Activated T-helper 2 cell treated with anti-CD3 and anti-CD28 coated beads, Interferon-gamma antibody, Interleukin-2, Interleukin-4, amounts not matched to agents 10 μg/mL and 5 μg/mL and 100 μg/mL, durations not matched to agents 14 hours and 24 hours and 36 hours (primary cell): Measurements from ENCODE around the gene FANCI. TPM values are rescaled to one million over a fixed set of nuclear protein-coding genes. Genes with fewer than 3 reads are reported as not detected.

ENCODE experiments used
- DNase-seq: peaks from one replicate; pipeline ENCODE4 v3.0.0; 2021; ENCODE audit warnings: low spot score
- H3K27ac Mint-ChIP-seq: one replicate; pipeline ENCODE4 v1.8.0; 2021; ENCODE audit warnings: mixed read lengths
- H3K27me3 Mint-ChIP-seq: one replicate; pipeline ENCODE4 v1.8.0; 2021; ENCODE audit warnings: low read depth, mixed read lengths
- H3K36me3 Mint-ChIP-seq: one replicate; pipeline ENCODE4 v1.8.0; 2021; ENCODE audit warnings: low read depth, mixed read lengths
- H3K4me1 Mint-ChIP-seq: one replicate; pipeline ENCODE4 v1.8.0; 2021; ENCODE audit warnings: low read depth, mixed read lengths
- H3K4me3 Mint-ChIP-seq: one replicate; pipeline ENCODE4 v1.8.0; 2021; ENCODE audit warnings: low read depth, mild to moderate bottlenecking, moderate library complexity, mixed read lengths
- H3K9me3 Mint-ChIP-seq: one replicate; pipeline ENCODE4 v1.8.0; 2021; ENCODE audit warnings: mixed read lengths
- intact Hi-C: fragments of 100-400 bp; cut with micrococcal nuclease; formaldehyde crosslinking; loops from one replicate; pipeline ENCODE4 v1.15.1; 2023
- total RNA-seq: library from RNA; stranded (reverse); gene quantifications from 2 replicates; pipeline ENCODE4 v1.2.3, GENCODE V29; 2022

FANCI gene
- total RNA-seq, 1 donor from 2014 or later: 176 TPM

GRCh38 chr15:89345248-89345647, 101.5 kb downstream of the FANCI start:
- H3K27me3 Mint-ChIP-seq: peaks cover 15% of the 10 kb centered on the region
- H3K9me3 Mint-ChIP-seq: no peaks in the 10 kb centered on the region
- no peaks in the 10 kb centered on the region for H3K36me3 Mint-ChIP-seq
- no peak for DNase-seq
- H3K4me1 Mint-ChIP-seq: no peaks in the 10 kb centered on the region
- H3K4me3 Mint-ChIP-seq: no peak overlapping the region
- intact Hi-C loops: no loop called here
- H3K27ac Mint-ChIP-seq: no peak overlapping the region

- no peak overlapping the region for H3K4me3 Mint-ChIP-seq
- peaks cover 5% of the 10 kb centered on the region for H3K27me3 Mint-ChIP-seq
- H3K36me3 Mint-ChIP-seq: no peaks in the 10 kb centered on the region
- no peak overlapping the region for H3K27ac Mint-ChIP-seq
- DNase-seq: no peak
- no peaks in the 10 kb centered on the region for H3K9me3 Mint-ChIP-seq
- no peaks in the 10 kb centered on the region for H3K4me1 Mint-ChIP-seq
- intact Hi-C loops: no loop called here
Observed at GRCh38 chr15:89346516-89347231, 102.9 kb downstream of the FANCI start.

GRCh38 chr15:89349206-89349558, 105.4 kb downstream of the FANCI start:
- Mint-ChIP-seq H3K9me3 (no peaks in the 10 kb centered on the region), H3K27ac (no peak overlapping the region), H3K4me3 (no peak overlapping the region), H3K4me1 (no peaks in the 10 kb centered on the region), H3K27me3 (peaks cover 10% of the 10 kb centered on the region), H3K36me3 (no peaks in the 10 kb centered on the region)
- intact Hi-C loops: no loop called here
- no peak for DNase-seq

GRCh38 chr15:89352476-89352875, 108.7 kb downstream of the FANCI start:
- no peak for DNase-seq
- H3K9me3 Mint-ChIP-seq: no peaks in the 10 kb centered on the region
- no peak overlapping the region for H3K27ac Mint-ChIP-seq
- H3K27me3 Mint-ChIP-seq: peaks cover 28% of the 10 kb centered on the region
- intact Hi-C loops: no loop called here
- H3K4me1 Mint-ChIP-seq: no peaks in the 10 kb centered on the region
- no peak overlapping the region for H3K4me3 Mint-ChIP-seq
- no peaks in the 10 kb centered on the region for H3K36me3 Mint-ChIP-seq

- H3K4me3 Mint-ChIP-seq: no peak overlapping the region
- H3K4me1 Mint-ChIP-seq: peaks cover 5% of the 10 kb centered on the region
- no peaks in the 10 kb centered on the region for H3K36me3 Mint-ChIP-seq
- H3K27ac Mint-ChIP-seq: no peak overlapping the region
- DNase-seq: no peak
- no peaks in the 10 kb centered on the region for H3K9me3 Mint-ChIP-seq
- intact Hi-C loops: no loop called here
- peaks cover 39% of the 10 kb centered on the region for H3K27me3 Mint-ChIP-seq
Observed at GRCh38 chr15:89353991-89354390, 110.2 kb downstream of the FANCI start.

- Mint-ChIP-seq H3K9me3 (no peaks in the 10 kb centered on the region), H3K4me1 (peaks cover 5% of the 10 kb centered on the region), H3K36me3 (no peaks in the 10 kb centered on the region), H3K4me3 (no peak overlapping the region), H3K27ac (no peak overlapping the region), H3K27me3 (peaks cover 61% of the 10 kb centered on the region)
- intact Hi-C loops: no loop called here
- DNase-seq: no peak
Observed at GRCh38 chr15:89356634-89357298, 113.0 kb downstream of the FANCI start.

- Mint-ChIP-seq H3K9me3 (no peaks in the 10 kb centered on the region), H3K27ac (no peak overlapping the region), H3K4me3 (peak overlapping the region; percentile 77), H3K36me3 (no peaks in the 10 kb centered on the region), H3K27me3 (peaks cover 65% of the 10 kb centered on the region), H3K4me1 (peaks cover 5% of the 10 kb centered on the region)
- DNase-seq: no peak
- intact Hi-C loops: loop anchor here (1.0 kb wide), 1 partner anchor 114 kb away; no protein-coding TSS in a partner anchor
Observed at GRCh38 chr15:89358435-89358754, 114.6 kb downstream of the FANCI start.

GRCh38 chr15:89358755-89359439, 115.1 kb downstream of the FANCI start:
- H3K9me3 Mint-ChIP-seq: no peaks in the 10 kb centered on the region
- H3K4me3 Mint-ChIP-seq: peak overlapping the region; percentile 77
- intact Hi-C loops: loop anchor here (1.0 kb wide), 2 partner anchors 71 to 113 kb away; no protein-coding TSS in a partner anchor
- H3K27me3 Mint-ChIP-seq: peaks cover 69% of the 10 kb centered on the region
- no peak overlapping the region for H3K27ac Mint-ChIP-seq
- peak; percentile 80 for DNase-seq
- no peaks in the 10 kb centered on the region for H3K36me3 Mint-ChIP-seq
- peaks cover 5% of the 10 kb centered on the region for H3K4me1 Mint-ChIP-seq

GRCh38 chr15:89359471-89360293, 115.9 kb downstream of the FANCI start:
- Mint-ChIP-seq H3K27me3 (peaks cover 74% of the 10 kb centered on the region), H3K4me3 (no peak overlapping the region), H3K4me1 (peaks cover 5% of the 10 kb centered on the region), H3K36me3 (no peaks in the 10 kb centered on the region), H3K27ac (no peak overlapping the region), H3K9me3 (no peaks in the 10 kb centered on the region)
- intact Hi-C loops: loop anchor here (1.0 kb wide), 1 partner anchor 71 kb away; no protein-coding TSS in a partner anchor
- DNase-seq: no peak

- Mint-ChIP-seq H3K4me3 (no peak overlapping the region), H3K9me3 (no peaks in the 10 kb centered on the region), H3K36me3 (no peaks in the 10 kb centered on the region), H3K4me1 (peaks cover 5% of the 10 kb centered on the region), H3K27ac (no peak overlapping the region), H3K27me3 (peaks cover 77% of the 10 kb centered on the region)
- DNase-seq: no peak
- intact Hi-C loops: no loop called here
Observed at GRCh38 chr15:89360294-89360971, 116.7 kb downstream of the FANCI start.

- no peaks in the 10 kb centered on the region for H3K36me3 Mint-ChIP-seq
- H3K27ac Mint-ChIP-seq: no peak overlapping the region
- no peaks in the 10 kb centered on the region for H3K9me3 Mint-ChIP-seq
- no peak overlapping the region for H3K4me3 Mint-ChIP-seq
- intact Hi-C loops: no loop called here
- H3K4me1 Mint-ChIP-seq: peaks cover 5% of the 10 kb centered on the region
- DNase-seq: peak; percentile 49
- H3K27me3 Mint-ChIP-seq: peaks cover 81% of the 10 kb centered on the region
Observed at GRCh38 chr15:89361451-89362202, 117.8 kb downstream of the FANCI start.
